IMR-90 (cell line): ENCODE results near the gene ERP44.

Experiments
- CEBPB ChIP-seq: IDR thresholded peaks from 2 replicates; pipeline ENCODE4 v1.6.1; 2012; ENCODE audit warnings: low read depth, low read length, improper control_type of control experiment
- CHD1 ChIP-seq: IDR thresholded peaks from 2 replicates; pipeline ENCODE4 v1.6.1; 2012; ENCODE audit warnings: low read depth, low read length, improper control_type of control experiment
- MAFK ChIP-seq: IDR thresholded peaks from 2 replicates; pipeline ENCODE4 v1.6.1; 2012; ENCODE audit warnings: low read depth, low read length, improper control_type of control experiment
- MAZ ChIP-seq: IDR thresholded peaks from 2 replicates; pipeline ENCODE4 v1.6.1; 2012; ENCODE audit warnings: low read depth, mild to moderate bottlenecking, low read length, improper control_type of control experiment, moderate library complexity, borderline replicate concordance
- POLR2A ChIP-seq: IDR thresholded peaks from 2 replicates; pipeline ENCODE4 v1.6.1; 2012; ENCODE audit warnings: mild to moderate bottlenecking, low read depth, low read length
- RAD21 ChIP-seq: IDR thresholded peaks from 2 replicates; pipeline ENCODE4 v1.6.1; 2012; ENCODE audit warnings: low read length, improper control_type of control experiment
- RFX5 ChIP-seq: IDR thresholded peaks from 2 replicates; pipeline ENCODE4 v1.8.0; 2012; ENCODE audit warnings: low read depth, mild to moderate bottlenecking, low read length, moderate library complexity
- SMC3 ChIP-seq: fragments of 150-350 bp; IDR thresholded peaks from 2 replicates; pipeline ENCODE4 v1.6.1; 2016; ENCODE audit warnings: low read depth, mild to moderate bottlenecking, antibody characterized with exemption, low read length, moderate library complexity
- TF ChIP-seq, protein P1 (sequence below): fragments of 150-350 bp; IDR thresholded peaks from 2 replicates; pipeline ENCODE4 v1.6.1; 2017; ENCODE audit warnings: mild to moderate bottlenecking, antibody characterized with exemption, low read length, low read depth
- TF ChIP-seq, protein P2 (sequence below): conservative IDR thresholded peaks from 2 replicates; pipeline ENCODE4 v1.5.1; 2012; ENCODE audit warnings: mild to moderate bottlenecking, low read depth, low read length, improper control_type of control experiment

DNA sequence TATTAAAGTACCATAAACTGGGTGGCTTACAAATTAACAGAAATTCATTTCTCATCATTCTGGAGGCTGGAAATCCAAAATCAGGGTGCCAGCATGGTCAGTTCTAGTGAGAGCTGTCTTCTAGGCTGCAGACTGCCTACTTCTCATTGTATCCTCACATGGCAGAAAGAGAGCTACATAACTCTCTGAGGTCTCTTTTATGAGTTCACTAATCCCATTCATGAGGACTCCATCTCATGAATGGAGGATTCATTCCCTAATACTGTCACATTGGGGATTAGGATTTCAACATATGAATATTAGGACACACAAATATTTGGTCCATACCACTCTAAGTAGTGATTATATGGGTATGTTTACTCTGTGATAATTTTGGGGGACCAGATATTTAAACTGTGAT is 84.0 kb downstream of the ERP44 start:
- TF ChIP-seq, protein P1, sequence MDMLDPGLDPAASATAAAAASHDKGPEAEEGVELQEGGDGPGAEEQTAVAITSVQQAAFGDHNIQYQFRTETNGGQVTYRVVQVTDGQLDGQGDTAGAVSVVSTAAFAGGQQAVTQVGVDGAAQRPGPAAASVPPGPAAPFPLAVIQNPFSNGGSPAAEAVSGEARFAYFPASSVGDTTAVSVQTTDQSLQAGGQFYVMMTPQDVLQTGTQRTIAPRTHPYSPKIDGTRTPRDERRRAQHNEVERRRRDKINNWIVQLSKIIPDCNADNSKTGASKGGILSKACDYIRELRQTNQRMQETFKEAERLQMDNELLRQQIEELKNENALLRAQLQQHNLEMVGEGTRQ: no peak
- TF ChIP-seq, protein P2, sequence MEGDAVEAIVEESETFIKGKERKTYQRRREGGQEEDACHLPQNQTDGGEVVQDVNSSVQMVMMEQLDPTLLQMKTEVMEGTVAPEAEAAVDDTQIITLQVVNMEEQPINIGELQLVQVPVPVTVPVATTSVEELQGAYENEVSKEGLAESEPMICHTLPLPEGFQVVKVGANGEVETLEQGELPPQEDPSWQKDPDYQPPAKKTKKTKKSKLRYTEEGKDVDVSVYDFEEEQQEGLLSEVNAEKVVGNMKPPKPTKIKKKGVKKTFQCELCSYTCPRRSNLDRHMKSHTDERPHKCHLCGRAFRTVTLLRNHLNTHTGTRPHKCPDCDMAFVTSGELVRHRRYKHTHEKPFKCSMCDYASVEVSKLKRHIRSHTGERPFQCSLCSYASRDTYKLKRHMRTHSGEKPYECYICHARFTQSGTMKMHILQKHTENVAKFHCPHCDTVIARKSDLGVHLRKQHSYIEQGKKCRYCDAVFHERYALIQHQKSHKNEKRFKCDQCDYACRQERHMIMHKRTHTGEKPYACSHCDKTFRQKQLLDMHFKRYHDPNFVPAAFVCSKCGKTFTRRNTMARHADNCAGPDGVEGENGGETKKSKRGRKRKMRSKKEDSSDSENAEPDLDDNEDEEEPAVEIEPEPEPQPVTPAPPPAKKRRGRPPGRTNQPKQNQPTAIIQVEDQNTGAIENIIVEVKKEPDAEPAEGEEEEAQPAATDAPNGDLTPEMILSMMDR: no peak
- TF ChIP-seq RAD21: no peak
- TF ChIP-seq MAFK: no peak
- no peak for TF ChIP-seq POLR2A
- no peak for TF ChIP-seq MAZ
- no peak for TF ChIP-seq CEBPB
- TF ChIP-seq SMC3: no peak
- no peak for TF ChIP-seq RFX5
- TF ChIP-seq CHD1: no peak
